ENCODE measurements around the gene PHIP. TPM values are rescaled to one million over a fixed set of nuclear protein-coding genes. Genes with fewer than 3 reads are reported as not detected.

PHIP gene
- total and polyA plus RNA-seq, 2 donors (not counting 3 experiments of a cell fraction or from before 2014, with no cell fraction given), result 3.5 to 28.4 TPM

DNA sequence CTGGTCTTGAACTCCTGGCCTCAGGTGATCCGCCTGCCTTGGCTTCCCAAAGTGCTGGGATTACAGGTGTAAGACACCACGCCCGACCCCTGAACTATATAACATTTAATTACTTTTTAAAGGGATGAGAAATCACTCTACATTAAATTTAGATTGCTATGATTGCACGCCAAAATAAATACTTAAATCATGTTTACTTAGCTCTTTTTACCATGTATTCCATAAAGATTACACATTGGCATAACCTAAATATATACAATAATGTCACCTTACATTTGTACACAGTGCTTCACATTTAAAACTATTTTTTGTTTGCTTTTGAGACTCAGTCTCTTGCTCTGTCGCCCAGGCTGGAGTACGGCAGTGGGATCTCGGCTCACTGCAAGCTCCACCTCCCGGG lies 124.3 kb downstream of the PHIP start:
- H2AFZ ChIP-seq (ENCODE audit: low read depth, low read length), result no peak overlapping the region
- peaks cover 1 to 7% of the 10 kb centered on the region in 2 experiments for H3K36me3 ChIP-seq (ENCODE audit: control insufficient read depth in 2 of 2, extremely low read depth in 1 of 2, insufficient read depth in 2 of 2, low read length in 2 of 2)
- no peak overlapping the region for H3K27ac ChIP-seq (ENCODE audit: insufficient read depth, low read depth, low read length)
- ChIA-PET POLR2A (no interaction called here), CTCF (no interaction called here)
- no peaks in the 10 kb centered on the region for H3K79me2 ChIP-seq (ENCODE audit: control insufficient read depth, insufficient read depth, low read length)
- H3K27me3 ChIP-seq (ENCODE audit: control insufficient read depth in 2 of 2, insufficient read depth in 2 of 2, low read length in 2 of 2), result no peaks in the 10 kb centered on the region
- TF ChIP-seq, protein P1, sequence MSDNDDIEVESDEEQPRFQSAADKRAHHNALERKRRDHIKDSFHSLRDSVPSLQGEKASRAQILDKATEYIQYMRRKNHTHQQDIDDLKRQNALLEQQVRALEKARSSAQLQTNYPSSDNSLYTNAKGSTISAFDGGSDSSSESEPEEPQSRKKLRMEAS (IDR thresholded peaks at IDR 0.05; ENCODE audit: insufficient read depth, insufficient read length), result no peak
- TF ChIP-seq JUN (IDR thresholded peaks at IDR 0.05; ENCODE audit: borderline replicate concordance, insufficient read depth, insufficient read length, low read depth) (no peak), FOS (IDR thresholded peaks at IDR 0.05; ENCODE audit: borderline replicate concordance, insufficient read depth, low read length) (no peak), POLR2AphosphoS5 (IDR thresholded peaks at IDR 0.05; ENCODE audit: insufficient read depth, low read depth, low read length) (no peak), EZH2 (IDR thresholded peaks at IDR 0.05; ENCODE audit: borderline replicate concordance, low read depth, low read length, severe bottlenecking) (no peak)
- TF ChIP-seq, protein P2, sequence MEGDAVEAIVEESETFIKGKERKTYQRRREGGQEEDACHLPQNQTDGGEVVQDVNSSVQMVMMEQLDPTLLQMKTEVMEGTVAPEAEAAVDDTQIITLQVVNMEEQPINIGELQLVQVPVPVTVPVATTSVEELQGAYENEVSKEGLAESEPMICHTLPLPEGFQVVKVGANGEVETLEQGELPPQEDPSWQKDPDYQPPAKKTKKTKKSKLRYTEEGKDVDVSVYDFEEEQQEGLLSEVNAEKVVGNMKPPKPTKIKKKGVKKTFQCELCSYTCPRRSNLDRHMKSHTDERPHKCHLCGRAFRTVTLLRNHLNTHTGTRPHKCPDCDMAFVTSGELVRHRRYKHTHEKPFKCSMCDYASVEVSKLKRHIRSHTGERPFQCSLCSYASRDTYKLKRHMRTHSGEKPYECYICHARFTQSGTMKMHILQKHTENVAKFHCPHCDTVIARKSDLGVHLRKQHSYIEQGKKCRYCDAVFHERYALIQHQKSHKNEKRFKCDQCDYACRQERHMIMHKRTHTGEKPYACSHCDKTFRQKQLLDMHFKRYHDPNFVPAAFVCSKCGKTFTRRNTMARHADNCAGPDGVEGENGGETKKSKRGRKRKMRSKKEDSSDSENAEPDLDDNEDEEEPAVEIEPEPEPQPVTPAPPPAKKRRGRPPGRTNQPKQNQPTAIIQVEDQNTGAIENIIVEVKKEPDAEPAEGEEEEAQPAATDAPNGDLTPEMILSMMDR (IDR thresholded peaks at IDR 0.05; ENCODE audit: extremely low read depth in 1 of 2, insufficient read depth in 1 of 2, low read depth in 1 of 2, low read length in 2 of 2), result no peak
- H3K4me2 ChIP-seq (ENCODE audit: insufficient read depth, low read length), result no peak overlapping the region
- FAIRE-seq (no peak), DNase-seq (ENCODE audit: low read depth, low spot score) (no peak)
- no peak overlapping the region for H3K9ac ChIP-seq (replicated peaks; ENCODE audit: extremely low read depth, insufficient read depth, low read length)
- BruUV-seq (replicated peaks), result no TSS peak
- no peak overlapping the region for H3K4me3 ChIP-seq (replicated peaks in 1 of 3; ENCODE audit: insufficient read depth in 1 of 3, low read depth in 1 of 3, low read length in 3 of 3)
- peaks cover 3% of the 10 kb centered on the region for H3K9me3 ChIP-seq (replicated peaks; ENCODE audit: control insufficient read depth, insufficient read depth, low read length)
- no peaks in the 10 kb centered on the region for H3K9me1 ChIP-seq (replicated peaks; ENCODE audit: control insufficient read depth, extremely low read depth, insufficient read depth, low read length)
- dilution Hi-C loops (cut with MboI; ENCODE audit: extremely low pct_ligation_motif_present, low sequenced_read_pairs), result no loop called here
- H3K4me1 ChIP-seq (ENCODE audit: control insufficient read depth, extremely low read depth, insufficient read depth, low read length), result no peaks in the 10 kb centered on the region
- intact Hi-C loops (cut with micrococcal nuclease), result loop anchor here (10.0 kb wide), 1 partner anchor 531 kb away; no protein-coding TSS in a partner anchor
- H4K20me1 ChIP-seq (replicated peaks; ENCODE audit: control insufficient read depth, extremely low read depth, insufficient read depth, low read length), result no peaks in the 10 kb centered on the region

All from endothelial cell of umbilical vein (primary cell).